HTR-8/SVneo (cell line): Measurements from ENCODE around the gene ATP10A.

Experiments used
- DNase-seq: peaks from one replicate; pipeline ENCODE4 v3.0.0; 2011; ENCODE audit warnings: low spot score, mixed read lengths; ENCODE audit not compliant: insufficient read length
- FAIRE-seq: peaks from 2 replicates; lab custom pipeline; 2011; peaks lifted over from hg19 to GRCh38; lab: Jason Lieb, UNC

The ATP10A gene

GRCh38 chr15:25712192-25712960, 150.8 kb downstream of the ATP10A start:
- DNase-seq: no peak
- no peak for FAIRE-seq

GRCh38 chr15:25711691-25712090, 151.4 kb downstream of the ATP10A start:
- DNase-seq: no peak
- no peak for FAIRE-seq

- DNase-seq (no peak), FAIRE-seq (no peak)
These were observed 152.0 kb downstream of the ATP10A start for GRCh38 chr15:25711164-25711563.

GRCh38 chr15:25710184-25710583, 152.9 kb downstream of the ATP10A start:
- no peak for DNase-seq
- no peak for FAIRE-seq

GRCh38 chr15:25709437-25710159, 153.5 kb downstream of the ATP10A start:
- FAIRE-seq (no peak), DNase-seq (no peak)

- FAIRE-seq (no peak), DNase-seq (no peak)
These were observed 154.7 kb downstream of the ATP10A start for GRCh38 chr15:25708391-25708790.

GRCh38 chr15:25707656-25708365, 155.3 kb downstream of the ATP10A start:
- FAIRE-seq (no peak), DNase-seq (no peak)

- DNase-seq (no peak), FAIRE-seq (no peak)
These were observed 156.8 kb downstream of the ATP10A start for GRCh38 chr15:25706176-25706955.

- FAIRE-seq (no peak), DNase-seq (no peak)
These were observed 157.6 kb downstream of the ATP10A start for GRCh38 chr15:25705433-25706115.

- no peak for DNase-seq
- FAIRE-seq: no peak
These were observed 159.4 kb downstream of the ATP10A start for GRCh38 chr15:25703726-25704125.

GRCh38 chr15:25701721-25702465, 161.2 kb downstream of the ATP10A start:
- DNase-seq (no peak), FAIRE-seq (no peak)

GRCh38 chr15:25700916-25701315, 162.2 kb downstream of the ATP10A start:
- FAIRE-seq (no peak), DNase-seq (no peak)

GRCh38 chr15:25697586-25697985, 165.5 kb downstream of the ATP10A start:
- FAIRE-seq (no peak), DNase-seq (no peak)

GRCh38 chr15:25695875-25696760, 167.0 kb downstream of the ATP10A start:
- no peak for DNase-seq
- FAIRE-seq: no peak

GRCh38 chr15:25694823-25695312, 168.3 kb downstream of the ATP10A start:
- no peak for FAIRE-seq

GRCh38 chr15:25694239-25694584, 168.9 kb downstream of the ATP10A start:
- FAIRE-seq: no peak
- DNase-seq: no peak

More at GRCh38 chr15:25694823-25695312, 168.3 kb downstream of the ATP10A start:
- DNase-seq: no peak

GRCh38 chr15:25693321-25694238, 169.5 kb downstream of the ATP10A start:
- DNase-seq (no peak), FAIRE-seq (no peak)
